Stimulated activated CD4-positive, alpha-beta T cell treated with anti-CD3 and anti-CD28 coated beads, TNF-alpha, amount 100 ng/mL, for 48 hours (primary cell): ENCODE measurements around the gene GCLC.

Experiments
- DNase-seq, 3 donors: peaks; one replicate each; pipeline ENCODE4 v3.0.0-alpha.2; 2020; ENCODE audit warnings: low read depth in 3 of 3

GCLC gene

GRCh38 chr6:53451165-53451564 lies 93.7 kb downstream of the GCLC start:
- no peak for DNase-seq

GRCh38 chr6:53447865-53448264 lies 97.0 kb downstream of the GCLC start:
- no peak for DNase-seq
